CD4-positive, alpha-beta T cell (primary cell): ENCODE measurements around the gene CTTNBP2NL. TPM values are rescaled to one million over a fixed set of nuclear protein-coding genes. Genes with fewer than 3 reads are reported as not detected.

Experiments used
- ATAC-seq: fragments of 200-7000 bp; cut with Tn5 transposase; one replicate; pipeline ENCODE4 v1.10.0; 2022; ENCODE audit warnings: mild to moderate bottlenecking; ENCODE audit not compliant: poor library complexity
- CTCF ChIA-PET: fragments of 350-600 bp; sonication (Branson Sonifier 250); formaldehyde crosslinking; loops from one replicate; lab custom pipeline; 2021; ENCODE audit warnings: antibody characterized with exemption, inconsistent platforms; lab: Charles Lee
- POLR2A ChIA-PET: fragments of 350-600 bp; sonication (Branson Sonifier 250); formaldehyde crosslinking; loops from one replicate; lab custom pipeline; 2021; ENCODE audit warnings: antibody characterized with exemption, inconsistent platforms; lab: Charles Lee
- DNase-seq, 14 experiments: peaks; one replicate each; pipeline ENCODE4 v3.0.0-alpha.2; 2013 to 2020; ENCODE audit warnings: mixed read lengths in 2 of 14
- H3K27ac ChIP-seq, 2 donors: one replicate each; pipeline versions ENCODE4 v1.5.1 to v1.7.0; 2013; ENCODE audit warnings: low read length in 2 of 2, low read depth in 1 of 2, mild to moderate bottlenecking in 1 of 2
- H3K27me3 ChIP-seq, 2 experiments: 1 replicate in 1 of 2; 2 replicates in 1 of 2; pipeline versions ENCODE4 v1.6.1 to v1.7.0; 2013; ENCODE audit warnings: low read length in 2 of 2, control low read depth in 1 of 2, mild to moderate bottlenecking in 1 of 2, moderate library complexity in 1 of 2; ENCODE audit not compliant: insufficient read depth in 2 of 2, control insufficient read depth in 1 of 2
- H3K36me3 ChIP-seq: one replicate; pipeline ENCODE4 v1.6.1; 2013; ENCODE audit warnings: low read length, control low read depth; ENCODE audit not compliant: insufficient read depth
- H3K4me1 ChIP-seq: one replicate; pipeline ENCODE4 v1.6.1; 2013; ENCODE audit warnings: low read length, control low read depth; ENCODE audit not compliant: insufficient read depth
- H3K4me3 ChIP-seq: one replicate; pipeline ENCODE4 v1.5.1; 2013; ENCODE audit warnings: mild to moderate bottlenecking, low read length, moderate library complexity
- H3K9me3 ChIP-seq, 2 experiments: 1 replicate in 1 of 2; 2 replicates in 1 of 2; pipeline versions ENCODE4 v1.6.1 to v1.7.0; 2013; ENCODE audit warnings: low read length in 2 of 2, mild to moderate bottlenecking in 2 of 2, control low read depth in 1 of 2, moderate library complexity in 1 of 2; ENCODE audit not compliant: control insufficient read depth in 1 of 2, insufficient read depth in 1 of 2
- H3K27ac Mint-ChIP-seq: one replicate; pipeline ENCODE4 v1.8.0; 2020; ENCODE audit warnings: mixed read lengths
- H3K27me3 Mint-ChIP-seq: one replicate; pipeline ENCODE4 v1.8.0; 2021; ENCODE audit warnings: mixed read lengths
- H3K36me3 Mint-ChIP-seq: one replicate; pipeline ENCODE4 v1.8.0; 2021; ENCODE audit warnings: low read depth, mixed read lengths
- H3K4me1 Mint-ChIP-seq: one replicate; pipeline ENCODE4 v1.8.0; 2021; ENCODE audit warnings: low read depth, mixed read lengths
- H3K4me3 Mint-ChIP-seq: one replicate; pipeline ENCODE4 v1.8.0; 2020; ENCODE audit warnings: mild to moderate bottlenecking, mixed read lengths
- H3K9me3 Mint-ChIP-seq: one replicate; pipeline ENCODE4 v1.8.0; 2020; ENCODE audit warnings: mixed read lengths
- CTCF ChIP-seq: fragments of 200-600 bp; IDR thresholded peaks from one replicate; pipeline ENCODE4 v1.8.0; 2022; ENCODE audit warnings: antibody characterized with exemption, mild to moderate bottlenecking
- intact Hi-C, 2 experiments: fragments of 100-400 bp; cut with DNase I in 1 of 2; cut with micrococcal nuclease in 1 of 2; formaldehyde crosslinking; loops; one replicate each; pipeline versions ENCODE4 v1.15.1 to v1.9.0; 2023 to 2025; cut with DNase I, micrococcal nuclease
- total RNA-seq, 174 experiments: library from RNA in 2 of 174; stranded (reverse) in 2 of 174; gene quantifications; one replicate each; pipeline ENCODE4 v1.2.3 and lab custom pipeline; 2021 to 2026

Gene CTTNBP2NL
- total RNA-seq, 2 experiments from 2014 or later = 0.14 to 0.25 TPM

GRCh38 chr1:112371775-112372174 is 24.2 kb upstream of the CTTNBP2NL start:
- H3K27me3 Mint-ChIP-seq = peaks cover 63% of the 10 kb centered on the region
- DNase-seq (no peak), ATAC-seq (no peak)
- H3K4me3 Mint-ChIP-seq = no peak overlapping the region
- H3K36me3 ChIP-seq = no peaks in the 10 kb centered on the region
- no peak for TF ChIP-seq CTCF
- no peak overlapping the region for H3K4me3 ChIP-seq
- intact Hi-C loops = no loop called here
- peaks cover 20 to 27% of the 10 kb centered on the region in 2 experiments for H3K27me3 ChIP-seq
- no peaks in the 10 kb centered on the region for H3K9me3 ChIP-seq
- peaks cover 5% of the 10 kb centered on the region for H3K4me1 Mint-ChIP-seq
- no peaks in the 10 kb centered on the region for H3K36me3 Mint-ChIP-seq
- H3K27ac Mint-ChIP-seq = no peak overlapping the region
- no peak overlapping the region for H3K27ac ChIP-seq
- CTCF ChIA-PET = interaction anchor here (1.3 kb wide), 1 partner anchor 19 kb away, joined by 3 read pairs; no protein-coding TSS in a partner anchor
- no peaks in the 10 kb centered on the region for H3K9me3 Mint-ChIP-seq
- peaks cover 4% of the 10 kb centered on the region for H3K4me1 ChIP-seq
- POLR2A ChIA-PET = no interaction called here

GRCh38 chr1:112373806-112374205 is 22.2 kb upstream of the CTTNBP2NL start:
- TF ChIP-seq CTCF = no peak
- POLR2A ChIA-PET = no interaction called here
- Histone ChIP-seq H3K27ac (no peak overlapping the region), H3K4me3 (no peak overlapping the region), H3K36me3 (no peaks in the 10 kb centered on the region), H3K4me1 (peaks cover 4% of the 10 kb centered on the region), H3K9me3 (no peaks in the 10 kb centered on the region), H3K27me3 (peaks cover 17 to 26% of the 10 kb centered on the region in 2 experiments)
- H3K27ac Mint-ChIP-seq = no peak overlapping the region
- no peaks in the 10 kb centered on the region for H3K9me3 Mint-ChIP-seq
- peaks cover 5% of the 10 kb centered on the region for H3K4me1 Mint-ChIP-seq
- no peaks in the 10 kb centered on the region for H3K36me3 Mint-ChIP-seq
- intact Hi-C loops = no loop called here
- H3K27me3 Mint-ChIP-seq = peaks cover 63% of the 10 kb centered on the region
- no peak for ATAC-seq
- no peak for DNase-seq
- H3K4me3 Mint-ChIP-seq = no peak overlapping the region
- CTCF ChIA-PET = no interaction called here

- peaks cover 61% of the 10 kb centered on the region for H3K27me3 Mint-ChIP-seq
- no peaks in the 10 kb centered on the region for H3K36me3 ChIP-seq
- H3K4me3 Mint-ChIP-seq = no peak overlapping the region
- no peaks in the 10 kb centered on the region for H3K9me3 ChIP-seq
- peaks cover 11 to 24% of the 10 kb centered on the region in 2 experiments for H3K27me3 ChIP-seq
- H3K9me3 Mint-ChIP-seq = no peaks in the 10 kb centered on the region
- no peaks in the 10 kb centered on the region for H3K4me1 ChIP-seq
- no peaks in the 10 kb centered on the region for H3K4me1 Mint-ChIP-seq
- intact Hi-C loops = loop anchor here in 1 of 2 experiments (5.0 kb wide), 1 partner anchor 423 kb away; no protein-coding TSS in a partner anchor
- ATAC-seq = no peak
- no peak overlapping the region for H3K27ac Mint-ChIP-seq
- no peak overlapping the region for H3K4me3 ChIP-seq
- CTCF ChIA-PET = no interaction called here
- no peak for TF ChIP-seq CTCF
- DNase-seq = no peak
- no peak overlapping the region for H3K27ac ChIP-seq
- POLR2A ChIA-PET = no interaction called here
- no peaks in the 10 kb centered on the region for H3K36me3 Mint-ChIP-seq
Observed at GRCh38 chr1:112375701-112376100, 20.3 kb upstream of the CTTNBP2NL start.
